ENCODE results near the gene PMM2.
"Not testable (repeated sequence)": the region's sequence is repeated elsewhere in the genome, so short reads cannot be mapped to it uniquely, and the experiment has no call there.

The PMM2 gene

DNA sequence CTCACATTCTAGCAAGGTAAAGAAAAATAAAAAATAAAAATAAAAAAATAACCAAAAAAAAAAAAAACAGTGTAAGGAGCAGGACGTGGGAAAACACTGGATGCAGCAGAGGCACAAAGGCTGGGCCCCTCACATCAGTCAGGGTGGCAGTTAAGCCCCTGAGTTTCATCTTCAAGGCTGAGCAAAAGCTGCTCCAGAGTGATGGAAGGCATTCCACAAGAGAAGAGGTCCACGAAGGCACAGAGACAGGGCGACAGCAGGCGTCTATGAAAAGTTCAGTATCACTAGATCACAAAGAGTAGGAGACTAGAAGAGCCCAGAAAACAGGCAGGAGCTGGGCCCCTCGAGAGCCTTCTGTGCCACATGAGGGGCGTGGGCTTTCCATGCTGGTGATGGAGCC lies 12.2 kb upstream of the PMM2 start:
- DNase-seq = no peak

- DNase-seq = not testable (repeated sequence)
These were observed 11.3 kb upstream of the PMM2 start for GRCh38 chr16:8786316-8786715.

- DNase-seq = no peak
These were observed 9.0 kb upstream of the PMM2 start for GRCh38 chr16:8788578-8789172.

DNA sequence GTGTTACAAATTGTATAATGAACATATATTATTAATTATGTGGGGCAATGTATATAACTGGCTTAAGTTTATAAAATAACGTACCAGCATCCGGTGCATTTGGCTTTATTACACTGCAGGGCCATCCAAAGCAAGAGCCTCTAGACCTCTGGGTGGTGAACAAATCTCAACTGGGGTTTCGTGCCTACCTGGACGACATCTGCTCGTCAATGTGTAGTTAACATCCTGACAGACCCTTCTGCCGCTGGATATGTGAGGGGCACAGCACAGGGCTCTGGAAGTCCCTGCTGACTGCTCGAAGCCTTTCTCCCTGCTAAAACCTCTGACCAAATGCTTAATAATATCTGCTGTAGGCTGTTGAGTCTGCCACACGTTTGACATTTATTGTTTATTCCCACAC lies 2.5 kb upstream of the PMM2 start:
- no peak for DNase-seq

DNA sequence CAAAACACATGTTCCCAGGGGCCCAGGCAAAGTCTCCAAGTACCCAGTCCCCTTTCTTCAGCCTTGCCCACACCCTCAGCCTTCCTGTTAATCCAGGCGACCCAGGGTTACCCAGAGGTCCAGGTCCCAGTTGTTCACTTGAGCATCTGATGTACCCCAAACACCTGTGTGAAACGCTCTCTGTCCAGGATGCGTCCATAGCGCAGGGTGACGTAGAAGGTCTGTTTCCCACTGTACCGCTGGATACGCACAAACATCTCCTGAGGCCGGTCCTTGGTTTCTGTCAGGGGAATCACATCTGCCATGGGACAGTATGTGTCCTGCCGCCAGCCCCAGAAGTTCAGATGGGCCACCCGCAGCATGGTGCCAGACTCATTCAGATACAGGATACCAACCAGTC lies 1.8 kb upstream of the PMM2 start:
- DNase-seq = no peak

- DNase-seq = peak; percentile 15
These were observed 923 bp upstream of the PMM2 start for GRCh38 chr16:8796469-8797363.

DNA sequence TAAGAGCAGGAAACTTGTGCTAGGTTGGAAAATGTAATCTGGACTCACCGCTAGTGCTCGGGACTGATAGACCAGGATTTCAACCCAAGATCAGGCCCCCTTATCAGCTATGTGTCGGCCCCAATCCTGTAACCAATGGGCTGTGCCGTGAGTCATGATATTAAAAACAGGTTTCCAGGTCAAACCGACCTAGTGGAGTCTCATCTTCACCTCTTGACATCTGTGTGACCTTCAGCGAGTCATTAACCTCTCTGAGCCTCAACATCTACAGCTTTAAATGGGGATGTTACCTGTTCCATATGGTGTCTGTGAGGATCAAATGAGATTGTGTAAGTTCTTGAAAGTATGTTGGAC lies 512 bp downstream of the PMM2 start:
- DNase-seq = peak; percentile 88

DNA sequence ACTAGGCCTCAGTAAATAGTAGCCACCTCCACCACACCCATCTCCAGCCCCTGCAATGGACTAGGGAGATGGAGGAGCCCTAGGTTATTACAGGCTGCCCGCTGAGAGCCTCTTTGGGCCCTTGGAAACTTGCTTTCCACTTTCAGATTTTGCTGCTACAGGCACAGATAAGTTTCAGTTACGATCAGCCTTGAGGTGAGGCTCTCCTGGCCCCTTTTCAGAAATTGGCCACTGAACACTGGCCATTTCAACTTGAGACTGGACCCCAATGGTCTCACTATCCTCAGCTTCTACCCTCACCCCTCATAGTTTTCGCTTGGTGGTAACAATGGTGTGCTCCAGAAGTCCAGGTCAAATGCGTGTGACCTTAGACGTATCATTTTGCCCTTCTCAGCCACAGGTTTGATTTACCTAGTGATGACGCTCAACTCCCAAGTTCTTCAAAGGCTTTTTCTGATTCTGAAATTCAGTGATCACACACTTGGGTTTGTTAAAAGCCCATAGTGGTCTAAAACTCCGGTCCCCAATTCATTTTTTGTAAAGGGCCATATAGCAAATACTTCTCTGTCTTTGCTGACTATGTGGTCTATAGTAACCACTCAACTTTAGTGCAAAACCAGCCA lies 1.0 kb downstream of the PMM2 start:
- no peak for DNase-seq

- no peak for DNase-seq
These were observed 4.1 kb downstream of the PMM2 start for GRCh38 chr16:8801701-8802100.

- not testable (repeated sequence) for DNase-seq
These were observed 6.1 kb downstream of the PMM2 start for GRCh38 chr16:8803733-8804132.

GRCh38 chr16:8804313-8804712 lies 6.7 kb downstream of the PMM2 start:
- no peak for DNase-seq

DNA sequence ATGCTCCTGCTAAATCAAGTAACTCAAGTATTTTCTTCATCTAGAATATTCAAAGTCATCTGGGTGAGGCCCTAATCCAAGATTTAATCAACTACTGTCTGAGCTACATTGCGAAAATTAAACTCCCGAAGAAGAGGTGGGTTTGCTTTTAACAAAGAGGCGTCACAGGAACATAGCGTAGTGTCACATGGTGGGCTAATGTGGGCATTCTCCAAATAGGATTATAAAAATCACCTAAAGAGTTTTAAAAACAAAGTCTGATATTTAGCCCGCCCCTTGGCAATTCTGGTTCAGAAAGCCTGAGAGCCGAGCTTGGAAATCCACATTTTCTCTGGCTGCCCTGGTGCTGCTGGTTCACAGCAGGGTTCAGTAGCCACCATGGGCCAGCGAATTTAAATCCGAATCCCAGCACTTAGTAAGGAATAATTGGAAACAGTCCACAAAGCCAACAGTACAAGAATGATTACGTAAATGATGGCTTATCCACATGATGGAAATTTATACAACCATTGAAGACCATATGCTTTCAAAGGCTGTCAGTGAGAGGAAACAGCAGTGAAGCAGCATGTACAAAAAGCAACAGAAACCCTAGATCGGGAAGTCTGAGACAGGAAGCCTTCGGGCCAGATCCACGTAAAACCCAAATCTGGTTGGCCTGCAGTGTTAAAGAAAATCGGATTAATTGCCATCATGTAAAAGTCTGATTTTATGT lies 8.8 kb downstream of the PMM2 start:
- DNase-seq = no peak

GRCh38 chr16:8807189-8807588 lies 9.6 kb downstream of the PMM2 start:
- no peak for DNase-seq

GRCh38 chr16:8808009-8808408 lies 10.4 kb downstream of the PMM2 start:
- DNase-seq = no peak

- DNase-seq = no peak
These were observed 11.1 kb downstream of the PMM2 start for GRCh38 chr16:8808613-8809353.

DNA sequence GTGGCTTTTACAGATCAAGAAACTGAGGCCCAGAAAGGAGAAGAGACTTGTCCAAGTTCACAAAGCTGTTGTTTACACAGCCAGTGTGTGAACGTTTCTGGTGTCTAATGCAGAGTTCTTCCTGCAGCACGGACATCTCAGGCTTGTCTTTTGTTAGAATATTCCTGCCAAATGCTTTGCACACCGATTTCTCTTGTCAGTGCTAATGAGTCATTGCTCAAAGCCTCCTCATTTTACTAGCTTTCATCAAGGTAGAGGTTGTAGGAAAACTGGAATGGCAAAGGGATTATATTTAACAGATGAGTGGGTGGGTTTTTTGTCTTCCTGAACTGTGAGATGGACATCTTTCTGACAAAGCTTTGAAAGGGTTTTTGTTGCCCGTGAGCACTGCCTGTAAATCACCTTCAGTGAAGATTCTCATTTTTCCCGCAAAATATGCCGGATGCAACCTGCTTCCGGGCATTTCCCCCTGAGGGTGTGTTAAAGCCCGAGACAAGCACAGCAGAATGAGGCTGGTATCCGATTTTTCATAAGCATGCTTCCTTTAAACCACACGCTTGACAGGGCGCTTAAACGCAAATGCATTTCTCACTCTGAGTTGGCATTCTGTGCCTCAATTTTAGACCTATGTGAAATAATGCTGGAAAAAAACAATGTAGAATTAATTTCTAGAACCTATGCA lies 14.7 kb downstream of the PMM2 start:
- no peak for DNase-seq

DNA sequence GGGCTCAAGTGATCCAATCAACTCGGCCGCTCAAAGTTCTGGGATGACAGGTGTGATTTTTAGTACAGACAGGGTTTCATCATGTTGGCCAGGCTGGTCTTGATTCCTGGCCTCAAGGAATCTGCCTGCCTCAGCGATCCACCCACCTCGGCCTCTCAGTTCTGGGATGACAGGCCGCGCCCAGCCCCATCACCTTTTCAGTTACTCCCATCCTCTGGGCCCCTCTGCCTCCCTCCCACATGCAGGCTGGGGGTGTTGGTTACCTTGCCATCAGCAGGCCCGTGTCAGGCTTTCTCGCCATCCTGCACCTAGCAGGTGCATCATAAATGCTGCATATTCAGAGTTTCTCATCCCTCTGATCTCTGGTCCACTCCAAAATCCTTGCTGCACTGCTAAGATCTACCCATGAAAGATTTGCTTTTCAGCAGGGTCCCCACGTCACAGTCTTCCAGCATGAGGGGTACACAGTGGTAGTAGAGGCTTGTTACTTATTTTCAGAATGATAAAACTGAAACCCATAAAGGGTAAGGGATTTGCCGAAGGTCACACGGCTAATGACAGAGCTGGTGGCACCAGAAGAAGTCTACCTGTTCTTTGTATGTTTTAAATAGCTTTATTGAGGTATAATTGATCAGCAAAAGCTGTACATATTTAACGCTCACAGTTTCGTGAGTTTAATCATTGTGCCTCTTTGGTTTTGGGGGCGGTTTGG lies 16.6 kb downstream of the PMM2 start:
- no peak for DNase-seq

- no peak for DNase-seq
These were observed 19.5 kb downstream of the PMM2 start for GRCh38 chr16:8816967-8817655.

DNA sequence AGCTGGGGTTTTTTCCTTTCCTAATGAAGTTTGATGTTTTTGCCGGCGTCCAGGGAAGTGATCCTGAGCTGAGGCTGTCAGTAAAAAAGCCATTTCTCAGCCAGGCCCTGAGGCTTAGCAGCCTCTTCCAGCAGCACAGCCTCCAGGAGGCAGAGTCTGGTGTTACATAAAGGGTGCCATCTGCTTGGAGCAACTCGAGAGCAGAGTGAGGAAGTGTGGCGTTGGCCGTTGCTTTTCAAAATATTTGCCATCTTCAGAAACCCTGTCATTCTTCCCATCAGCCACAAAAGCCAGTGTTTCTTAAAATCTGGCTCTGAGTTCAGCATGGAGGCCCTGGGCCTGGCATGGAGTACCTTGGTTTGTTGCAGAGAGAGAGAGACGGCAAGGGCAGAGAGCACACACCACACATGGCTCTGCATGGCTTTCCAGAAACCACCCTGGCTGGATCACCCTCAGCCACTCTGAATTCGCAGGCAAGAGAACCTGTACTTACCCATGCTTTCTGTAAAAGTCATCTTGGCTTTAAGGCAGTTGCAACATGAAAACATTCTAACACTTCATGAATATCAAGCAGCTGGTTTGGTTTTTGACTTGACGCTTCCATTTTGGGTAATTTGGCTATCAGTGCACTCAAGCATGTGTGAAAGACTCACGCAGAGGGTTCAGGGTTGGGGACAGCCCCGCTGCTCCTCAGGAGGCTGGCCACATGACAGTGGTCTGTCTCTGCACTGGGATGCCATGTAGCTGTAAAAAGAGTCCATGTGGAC lies 21.0 kb downstream of the PMM2 start:
- no peak for DNase-seq

- DNase-seq = no peak
These were observed 21.9 kb downstream of the PMM2 start for GRCh38 chr16:8819411-8820034.
